GM12891 (cell line): Measurements from ENCODE around the gene ANO4.
"Not testable (repeated sequence)": the region's sequence is repeated elsewhere in the genome, so short reads cannot be mapped to it uniquely, and the experiment has no call there.

Source experiments
- POLR2A ChIP-seq: IDR thresholded peaks from 2 replicates; pipeline ENCODE4 v1.6.1; 2011; ENCODE audit warnings: low read depth, low read length, control low read depth
- POU2F2 ChIP-seq: IDR thresholded peaks from 2 replicates; pipeline ENCODE4 v1.6.1; 2011; ENCODE audit warnings: low read depth, mild to moderate bottlenecking, control low read depth, low read length, moderate library complexity
- SPI1 ChIP-seq: IDR thresholded peaks from 2 replicates; pipeline ENCODE4 v1.6.1; 2011; ENCODE audit warnings: low read depth, low read length, control low read depth
- TAF1 ChIP-seq: IDR thresholded peaks from 2 replicates; pipeline ENCODE4 v1.6.1; 2011; ENCODE audit warnings: low read depth, low read length, control low read depth

- not testable (repeated sequence) for TF ChIP-seq POU2F2, TAF1, SPI1, POLR2A
These were observed 267.9 kb downstream of the ANO4 start for GRCh38 chr12:101062508-101062907.
